Trophoblast cell (in vitro differentiated cells and primary cell): ENCODE measurements around the gene SEL1L2.

Experiments
- DNase-seq, 2 donors: peaks; one replicate each; pipeline ENCODE4 v3.0.0-alpha.2; 2016
- H2AFZ ChIP-seq: 2 replicates; pipeline ENCODE4 v1.6.1; 2013; ENCODE audit warnings: low read length, moderate library complexity, mild to moderate bottlenecking; ENCODE audit not compliant: insufficient read depth, poor library complexity
- H2AK5ac ChIP-seq: 2 replicates; pipeline ENCODE4 v1.6.1; 2013; ENCODE audit warnings: mild to moderate bottlenecking, low read length
- H2BK120ac ChIP-seq: 2 replicates; pipeline ENCODE4 v1.6.1; 2013; ENCODE audit warnings: low read length, mild to moderate bottlenecking, moderate library complexity; ENCODE audit not compliant: insufficient read depth, poor library complexity
- H2BK12ac ChIP-seq: 2 replicates; pipeline ENCODE4 v1.6.1; 2013; ENCODE audit warnings: mild to moderate bottlenecking, low read length, moderate library complexity
- H2BK5ac ChIP-seq: 2 replicates; pipeline ENCODE4 v1.6.1; 2013; ENCODE audit warnings: low read length, low read depth, moderate library complexity, mild to moderate bottlenecking; ENCODE audit not compliant: poor library complexity
- H3K14ac ChIP-seq: 2 replicates; pipeline ENCODE4 v1.6.1; 2013; ENCODE audit warnings: mild to moderate bottlenecking, low read length
- H3K18ac ChIP-seq: 2 replicates; pipeline ENCODE4 v1.6.1; 2013; ENCODE audit warnings: mild to moderate bottlenecking, low read length
- H3K23ac ChIP-seq: 2 replicates; pipeline ENCODE4 v1.6.1; 2013; ENCODE audit warnings: low read length
- H3K27ac ChIP-seq: 2 replicates; pipeline ENCODE4 v1.5.1; 2013; ENCODE audit warnings: low read depth, mild to moderate bottlenecking, inconsistent platforms, low read length, moderate library complexity
- H3K27me3 ChIP-seq: 2 replicates; pipeline ENCODE4 v1.6.1; 2013; ENCODE audit warnings: inconsistent platforms, mild to moderate bottlenecking, low read length, moderate library complexity; ENCODE audit not compliant: insufficient read depth
- H3K36me3 ChIP-seq, 2 experiments: 1 replicate in 1 of 2; 2 replicates in 1 of 2; pipeline ENCODE4 v1.6.1; 2013; ENCODE audit warnings: low read length in 2 of 2, mild to moderate bottlenecking in 2 of 2, moderate library complexity in 1 of 2; ENCODE audit not compliant: insufficient read depth in 2 of 2, control insufficient read depth in 1 of 2
- H3K4ac ChIP-seq: 2 replicates; pipeline ENCODE4 v1.6.1; 2013; ENCODE audit warnings: low read depth, mild to moderate bottlenecking, low read length, moderate library complexity
- H3K4me1 ChIP-seq, 2 experiments: 1 replicate in 1 of 2; 2 replicates in 1 of 2; pipeline ENCODE4 v1.6.1; 2013; ENCODE audit warnings: low read length in 2 of 2, mild to moderate bottlenecking in 2 of 2, moderate library complexity in 1 of 2; ENCODE audit not compliant: insufficient read depth in 2 of 2, control insufficient read depth in 1 of 2
- H3K4me2 ChIP-seq: 2 replicates; pipeline ENCODE4 v1.6.1; 2013; ENCODE audit warnings: inconsistent platforms, mild to moderate bottlenecking, low read length, moderate library complexity
- H3K4me3 ChIP-seq: 2 replicates; pipeline ENCODE4 v1.5.1; 2013; ENCODE audit warnings: mild to moderate bottlenecking, low read depth, low read length, inconsistent platforms
- H3K79me1 ChIP-seq: one replicate; pipeline ENCODE4 v1.6.1; 2013; ENCODE audit warnings: low read length
- H3K79me2 ChIP-seq: 2 replicates; pipeline ENCODE4 v1.6.1; 2013; ENCODE audit warnings: low read length, mild to moderate bottlenecking; ENCODE audit not compliant: control insufficient read depth, insufficient read depth, poor library complexity
- H3K9ac ChIP-seq: 2 replicates; pipeline ENCODE4 v1.6.1; 2013; ENCODE audit warnings: mild to moderate bottlenecking, low read length
- H3K9me3 ChIP-seq: 2 replicates; pipeline ENCODE4 v1.6.1; 2013; ENCODE audit warnings: low read depth, mild to moderate bottlenecking, control low read depth, inconsistent platforms, low read length; ENCODE audit not compliant: insufficient read depth
- H4K12ac ChIP-seq: 2 replicates; pipeline ENCODE4 v1.6.1; 2013; ENCODE audit warnings: low read depth, mild to moderate bottlenecking, low read length, moderate library complexity
- H4K8ac ChIP-seq: 2 replicates; pipeline ENCODE4 v1.6.1; 2013; ENCODE audit warnings: low read depth, mild to moderate bottlenecking, low read length, moderate library complexity
- H4K91ac ChIP-seq: one replicate; pipeline ENCODE4 v1.6.1; 2013; ENCODE audit warnings: low read depth, mild to moderate bottlenecking, low read length, moderate library complexity
- WGBS: extraction: QIAGEN DNeasy Blood & Tissue Kit; methylation state at CpG from one replicate; pipeline ENCODE4 v1.1.7; 2013; ENCODE audit warnings: missing lambda C conversion rate; ENCODE audit not compliant: insufficient read length, insufficient coverage; ENCODE audit errors: extremely low coverage; 5-methylcytosine and 5-hydroxymethylcytosine counted together

Gene SEL1L2

DNA sequence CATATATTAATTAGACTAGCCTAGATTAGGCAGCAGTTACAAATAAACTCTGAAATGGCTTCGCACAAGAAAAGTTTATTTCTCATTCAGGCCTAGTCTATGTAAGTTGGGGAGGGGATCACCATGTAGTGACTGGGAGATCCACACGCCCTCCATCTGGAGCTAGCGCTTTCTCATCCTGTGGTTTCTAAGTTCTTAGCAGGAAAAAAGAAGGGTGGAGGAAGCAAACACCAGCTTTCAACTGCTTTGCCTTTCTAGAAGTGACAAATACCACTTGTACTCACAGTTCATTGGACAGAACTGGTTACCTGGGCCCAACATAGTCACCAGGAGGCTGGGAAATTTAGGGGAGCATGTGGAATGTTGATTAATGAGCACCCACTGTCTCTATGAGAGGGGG, 158.9 kb downstream of the SEL1L2 start:
- H3K9me3 ChIP-seq = no peaks in the 10 kb centered on the region

GRCh38 chr20:13825465-13825864, 164.9 kb downstream of the SEL1L2 start:
- Histone ChIP-seq H2BK12ac (no peak overlapping the region), H3K14ac (no peak overlapping the region), H3K27ac (no peak overlapping the region), H4K91ac (no peak overlapping the region), H3K4ac (no peak overlapping the region), H3K18ac (no peak overlapping the region), H3K79me2 (no peaks in the 10 kb centered on the region), H3K23ac (no peak overlapping the region), H3K4me3 (no peak overlapping the region), H4K12ac (no peak overlapping the region), H3K9me3 (no peaks in the 10 kb centered on the region), H3K27me3 (no peaks in the 10 kb centered on the region), H3K4me1 (no peaks in the 10 kb centered on the region), H2BK120ac (no peak overlapping the region), H3K4me2 (no peak overlapping the region), H3K79me1 (no peaks in the 10 kb centered on the region), H2AK5ac (no peak overlapping the region), H4K8ac (no peak overlapping the region), H2BK5ac (no peak overlapping the region), H3K9ac (no peak overlapping the region), H2AFZ (no peak overlapping the region), H3K36me3 (no peaks in the 10 kb centered on the region)
- no CpG with 5 or more reads among the region's 5 CpGs for WGBS
- no peak for DNase-seq

More for the DNA sequence above, 158.9 kb downstream of the SEL1L2 start:
- no peak overlapping the region for H3K9ac ChIP-seq
- H3K27me3 ChIP-seq = no peaks in the 10 kb centered on the region
- no CpG with 5 or more reads among the region's 3 CpGs for WGBS
- no peak overlapping the region for H4K12ac ChIP-seq
- DNase-seq = no peak
- no peak overlapping the region for H3K18ac ChIP-seq
- no peak overlapping the region for H4K91ac ChIP-seq
- no peak overlapping the region for H3K23ac ChIP-seq
- no peak overlapping the region for H2BK120ac ChIP-seq
- no peaks in the 10 kb centered on the region for H3K79me2 ChIP-seq
- H3K79me1 ChIP-seq = no peaks in the 10 kb centered on the region
- no peak overlapping the region for H2BK12ac ChIP-seq
- no peak overlapping the region for H3K4me3 ChIP-seq
- no peaks in the 10 kb centered on the region for H3K4me1 ChIP-seq
- H3K14ac ChIP-seq = no peak overlapping the region
- no peaks in the 10 kb centered on the region for H3K36me3 ChIP-seq
- no peak overlapping the region for H3K27ac ChIP-seq
- H3K4ac ChIP-seq = no peak overlapping the region
- no peak overlapping the region for H2BK5ac ChIP-seq
- H2AFZ ChIP-seq = no peak overlapping the region
- H2AK5ac ChIP-seq = no peak overlapping the region
- no peak overlapping the region for H3K4me2 ChIP-seq
- H4K8ac ChIP-seq = no peak overlapping the region

GRCh38 chr20:13824459-13824858, 166.0 kb downstream of the SEL1L2 start:
- H2AK5ac ChIP-seq = no peak overlapping the region
- no peak overlapping the region for H4K8ac ChIP-seq
- H3K9me3 ChIP-seq = no peaks in the 10 kb centered on the region
- H3K23ac ChIP-seq = no peak overlapping the region
- H3K4me2 ChIP-seq = no peak overlapping the region
- no peaks in the 10 kb centered on the region for H3K36me3 ChIP-seq
- no peak overlapping the region for H2BK12ac ChIP-seq
- no CpG with 5 or more reads among the region's 3 CpGs for WGBS
- no peak for DNase-seq
- H3K14ac ChIP-seq = no peak overlapping the region
- no peaks in the 10 kb centered on the region for H3K4me1 ChIP-seq
- no peak overlapping the region for H3K9ac ChIP-seq
- H2AFZ ChIP-seq = no peak overlapping the region
- no peak overlapping the region for H4K91ac ChIP-seq
- no peak overlapping the region for H2BK5ac ChIP-seq
- no peak overlapping the region for H3K18ac ChIP-seq
- no peak overlapping the region for H2BK120ac ChIP-seq
- no peaks in the 10 kb centered on the region for H3K79me2 ChIP-seq
- H3K4ac ChIP-seq = no peak overlapping the region
- no peak overlapping the region for H3K27ac ChIP-seq
- H3K79me1 ChIP-seq = no peaks in the 10 kb centered on the region
- no peak overlapping the region for H4K12ac ChIP-seq
- no peaks in the 10 kb centered on the region for H3K27me3 ChIP-seq
- no peak overlapping the region for H3K4me3 ChIP-seq

DNA sequence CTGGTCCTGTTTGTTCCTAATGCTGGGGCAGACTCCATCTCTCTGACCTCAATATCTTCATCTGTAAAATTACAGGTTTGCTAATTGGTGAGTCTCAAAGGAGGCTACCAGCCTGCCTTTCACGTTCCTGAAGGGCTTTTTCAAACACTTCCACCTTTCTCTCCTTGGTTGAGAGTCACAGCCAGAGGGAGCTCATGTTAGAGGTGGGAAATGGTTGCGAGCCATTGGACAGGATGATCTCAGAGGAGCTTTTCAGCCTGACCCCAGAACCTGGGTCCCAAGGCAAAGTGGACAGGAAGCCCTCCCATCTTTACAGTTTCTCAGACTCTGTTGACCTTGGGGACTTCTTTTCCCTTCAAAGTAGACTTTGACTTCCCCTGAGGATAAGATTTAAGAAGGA, 168.0 kb downstream of the SEL1L2 start:
- no peak for DNase-seq
- Histone ChIP-seq H2BK5ac (no peak overlapping the region), H3K9ac (no peak overlapping the region), H4K12ac (no peak overlapping the region), H3K23ac (no peak overlapping the region), H3K18ac (no peak overlapping the region), H4K8ac (no peak overlapping the region), H3K79me2 (no peaks in the 10 kb centered on the region), H3K36me3 (peaks cover 0 to 4% of the 10 kb centered on the region in 2 experiments), H4K91ac (no peak overlapping the region), H2BK12ac (no peak overlapping the region), H3K4me3 (no peak overlapping the region), H3K9me3 (no peaks in the 10 kb centered on the region), H3K4me2 (no peak overlapping the region), H3K14ac (no peak overlapping the region), H2AFZ (no peak overlapping the region), H2BK120ac (no peak overlapping the region), H2AK5ac (no peak overlapping the region), H3K4me1 (no peaks in the 10 kb centered on the region), H3K27me3 (no peaks in the 10 kb centered on the region), H3K4ac (no peak overlapping the region), H3K27ac (no peak overlapping the region), H3K79me1 (no peaks in the 10 kb centered on the region)
- WGBS = no CpG with 5 or more reads among the region's 2 CpGs
